ENCODE data around the gene ACOT7.

The ACOT7 gene

DNA sequence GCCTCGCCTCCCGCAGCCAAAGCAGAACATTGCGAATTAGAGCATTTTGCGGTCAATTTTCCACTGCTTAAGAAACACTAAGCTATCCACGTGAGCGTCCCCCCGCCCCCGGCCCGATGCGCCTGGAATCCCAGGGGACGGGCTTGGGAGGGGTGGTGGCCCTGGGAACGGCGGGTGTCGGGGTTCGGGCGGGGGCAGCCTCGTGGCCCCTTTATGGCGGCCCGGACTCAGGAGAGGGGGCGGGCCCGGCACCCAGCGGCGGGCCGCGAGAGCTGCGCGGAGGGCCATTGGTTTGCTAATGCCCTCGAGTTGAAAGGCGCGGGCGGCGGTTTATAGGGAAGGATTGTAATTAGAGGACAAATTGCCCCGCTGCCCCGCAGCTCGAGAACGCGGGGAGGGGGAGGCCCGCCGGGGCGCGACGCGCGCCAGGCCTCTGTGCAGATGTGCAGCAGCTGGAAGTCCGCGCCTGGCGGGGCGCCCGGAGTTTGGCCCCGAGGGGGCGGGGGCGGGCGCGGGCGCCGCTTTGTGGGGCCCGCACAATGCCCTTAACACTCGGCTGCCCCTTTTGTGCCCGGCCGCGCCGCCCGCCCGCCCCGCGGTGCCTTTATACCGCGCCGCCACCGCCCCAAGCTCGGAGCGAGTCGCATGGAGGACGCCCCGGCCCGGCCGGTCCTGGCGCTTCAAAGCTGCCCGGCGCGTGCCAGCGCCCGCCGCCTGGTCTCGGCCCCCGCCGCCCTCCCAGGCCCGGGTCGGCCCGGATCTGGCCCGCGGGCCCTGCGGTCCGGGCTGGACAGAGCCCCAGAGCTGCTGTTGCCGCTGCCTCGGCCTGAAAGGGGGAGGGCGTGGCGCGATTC lies 151.5 kb downstream of the ACOT7 start:
- Histone ChIP-seq H3K27ac (ENCODE audit: low read depth, low read length) (no peak overlapping the region), H3K36me3 (ENCODE audit: low read length) (no peaks in the 10 kb centered on the region), H3K4me2 (ENCODE audit: low read depth, low read length, poor library complexity, severe bottlenecking) (no peak overlapping the region), H3K9me3 (ENCODE audit: insufficient read depth, low read length) (no peaks in the 10 kb centered on the region), H3F3A (ENCODE audit: insufficient read depth) (no peaks in the 10 kb centered on the region), H4K20me1 (ENCODE audit: low read depth, low read length) (no peaks in the 10 kb centered on the region), H2AFZ (ENCODE audit: low read depth, low read length, severe bottlenecking) (no peak overlapping the region), H3K9me2 (replicated peaks; ENCODE audit: insufficient read depth, low read length) (no peaks in the 10 kb centered on the region), H3K27me3 (ENCODE audit: low read length) (no peaks in the 10 kb centered on the region), H3K9ac (ENCODE audit: low read length) (no peak overlapping the region), H3K79me2 (ENCODE audit: insufficient read depth, low read length) (no peaks in the 10 kb centered on the region), H3K4me3 (ENCODE audit: insufficient read depth, low read length, poor library complexity, severe bottlenecking) (no peak overlapping the region)
- TF ChIP-seq, protein P1, sequence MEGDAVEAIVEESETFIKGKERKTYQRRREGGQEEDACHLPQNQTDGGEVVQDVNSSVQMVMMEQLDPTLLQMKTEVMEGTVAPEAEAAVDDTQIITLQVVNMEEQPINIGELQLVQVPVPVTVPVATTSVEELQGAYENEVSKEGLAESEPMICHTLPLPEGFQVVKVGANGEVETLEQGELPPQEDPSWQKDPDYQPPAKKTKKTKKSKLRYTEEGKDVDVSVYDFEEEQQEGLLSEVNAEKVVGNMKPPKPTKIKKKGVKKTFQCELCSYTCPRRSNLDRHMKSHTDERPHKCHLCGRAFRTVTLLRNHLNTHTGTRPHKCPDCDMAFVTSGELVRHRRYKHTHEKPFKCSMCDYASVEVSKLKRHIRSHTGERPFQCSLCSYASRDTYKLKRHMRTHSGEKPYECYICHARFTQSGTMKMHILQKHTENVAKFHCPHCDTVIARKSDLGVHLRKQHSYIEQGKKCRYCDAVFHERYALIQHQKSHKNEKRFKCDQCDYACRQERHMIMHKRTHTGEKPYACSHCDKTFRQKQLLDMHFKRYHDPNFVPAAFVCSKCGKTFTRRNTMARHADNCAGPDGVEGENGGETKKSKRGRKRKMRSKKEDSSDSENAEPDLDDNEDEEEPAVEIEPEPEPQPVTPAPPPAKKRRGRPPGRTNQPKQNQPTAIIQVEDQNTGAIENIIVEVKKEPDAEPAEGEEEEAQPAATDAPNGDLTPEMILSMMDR (IDR thresholded peaks at IDR 0.05; ENCODE audit: insufficient read depth, low read length, poor library complexity, severe bottlenecking) = no peak
- 0 out of 2 replicates have a peak, but pooled peaks have one; percentile 32 for TF ChIP-seq EZH2phosphoT487 (conservative IDR thresholded peaks at IDR 0.05; ENCODE audit: low read length)

DNA sequence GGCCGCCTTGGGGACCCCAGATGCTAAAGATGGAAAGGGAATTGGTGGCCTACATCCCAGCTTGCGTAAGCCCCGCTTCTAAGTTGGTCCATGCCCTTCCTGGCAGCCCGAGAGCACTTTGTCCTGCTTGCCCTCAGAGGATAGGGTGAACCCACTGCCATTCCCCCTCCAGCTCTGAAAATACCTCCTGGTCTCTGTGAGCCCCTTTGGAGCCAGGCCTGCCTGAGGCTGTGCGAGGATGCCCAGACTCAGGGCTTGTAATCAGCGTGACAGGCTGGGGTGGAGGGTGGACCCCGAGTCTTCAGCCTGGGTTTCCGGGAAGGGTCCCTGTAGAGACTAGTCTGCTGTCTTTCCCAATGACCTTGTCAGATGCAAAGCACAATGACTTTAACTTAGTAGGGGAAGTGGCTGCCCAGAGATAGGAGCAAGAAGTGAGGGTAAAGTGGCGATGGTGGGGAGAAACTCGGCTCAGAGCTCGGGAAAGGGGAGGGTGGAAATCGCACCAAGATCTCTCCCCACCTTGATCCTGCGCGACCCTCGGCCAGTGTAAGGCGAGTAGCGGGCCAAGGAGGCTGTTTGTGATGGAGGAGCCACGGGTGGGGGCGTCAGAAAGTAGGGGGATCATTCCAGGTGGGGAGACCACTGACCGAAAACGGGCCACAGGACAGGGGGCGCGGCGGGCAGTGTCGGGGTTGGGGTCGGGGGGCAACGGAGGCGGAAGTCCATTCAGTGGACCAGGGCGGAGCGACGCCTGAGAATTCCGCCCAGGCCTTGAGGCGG lies 152.3 kb downstream of the ACOT7 start:
- H3K27ac ChIP-seq (ENCODE audit: low read depth, low read length) = no peak overlapping the region
- TF ChIP-seq, protein P1 (IDR thresholded peaks at IDR 0.05; ENCODE audit: insufficient read depth, low read length, poor library complexity, severe bottlenecking) = no peak
- TF ChIP-seq EZH2phosphoT487 (conservative IDR thresholded peaks at IDR 0.05; ENCODE audit: low read length) = no peak
- H4K20me1 ChIP-seq (ENCODE audit: low read depth, low read length) = no peaks in the 10 kb centered on the region
- H3K4me2 ChIP-seq (ENCODE audit: low read depth, low read length, poor library complexity, severe bottlenecking) = no peak overlapping the region
- H3K79me2 ChIP-seq (ENCODE audit: insufficient read depth, low read length) = no peaks in the 10 kb centered on the region
- H3K9me2 ChIP-seq (replicated peaks; ENCODE audit: insufficient read depth, low read length) = no peaks in the 10 kb centered on the region
- H3K9ac ChIP-seq (ENCODE audit: low read length) = no peak overlapping the region
- H3F3A ChIP-seq (ENCODE audit: insufficient read depth) = no peaks in the 10 kb centered on the region
- H3K36me3 ChIP-seq (ENCODE audit: low read length) = no peaks in the 10 kb centered on the region
- no peak overlapping the region for H2AFZ ChIP-seq (ENCODE audit: low read depth, low read length, severe bottlenecking)
- no peaks in the 10 kb centered on the region for H3K9me3 ChIP-seq (ENCODE audit: insufficient read depth, low read length)
- no peaks in the 10 kb centered on the region for H3K27me3 ChIP-seq (ENCODE audit: low read length)
- no peak overlapping the region for H3K4me3 ChIP-seq (ENCODE audit: insufficient read depth, low read length, poor library complexity, severe bottlenecking)

DNA sequence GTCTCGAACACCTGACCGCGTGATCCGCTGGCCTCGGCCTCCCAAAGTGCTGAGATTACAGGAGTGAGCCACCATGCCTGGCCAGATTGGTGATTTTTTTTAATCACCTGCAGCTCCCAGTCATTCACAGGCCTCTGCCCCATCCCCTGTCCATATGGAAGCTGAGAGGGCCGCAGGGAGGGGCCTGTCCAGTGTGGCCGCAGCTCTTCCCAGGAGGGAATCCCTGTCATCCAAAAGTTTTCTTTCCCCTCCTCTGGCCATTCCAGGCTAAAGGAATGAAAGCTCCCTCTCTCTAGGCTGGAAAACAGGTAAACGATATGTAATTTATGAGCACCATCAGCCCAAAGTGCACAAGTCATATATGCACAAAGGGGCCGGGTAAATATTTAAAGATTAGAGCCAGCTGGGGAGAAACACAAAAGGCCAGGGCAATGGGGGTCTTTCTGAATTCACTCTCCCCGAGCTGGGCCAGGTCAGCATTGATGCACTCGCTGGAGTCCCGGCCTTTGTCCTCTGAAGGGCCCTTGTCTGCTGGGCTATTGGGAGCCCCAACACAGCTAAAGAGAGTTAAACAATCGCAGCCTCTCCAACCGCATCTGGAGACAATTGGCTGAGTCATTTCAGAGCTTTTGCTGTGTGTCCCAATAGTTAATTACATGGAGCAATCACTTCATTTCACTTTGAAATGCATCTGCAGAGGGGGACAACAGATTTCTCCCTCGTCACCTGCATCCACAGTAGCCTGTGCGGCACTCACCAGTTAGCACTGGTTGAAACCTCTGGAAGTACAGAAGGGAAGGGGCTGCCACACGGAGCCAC lies 153.4 kb downstream of the ACOT7 start:
- H3K4me2 ChIP-seq (ENCODE audit: low read depth, low read length, poor library complexity, severe bottlenecking) = no peak overlapping the region
- H3F3A ChIP-seq (ENCODE audit: insufficient read depth) = no peaks in the 10 kb centered on the region
- peaks cover 3% of the 10 kb centered on the region for H3K79me2 ChIP-seq (ENCODE audit: insufficient read depth, low read length)
- H3K36me3 ChIP-seq (ENCODE audit: low read length) = no peaks in the 10 kb centered on the region
- no peak overlapping the region for H2AFZ ChIP-seq (ENCODE audit: low read depth, low read length, severe bottlenecking)
- H3K9me2 ChIP-seq (replicated peaks; ENCODE audit: insufficient read depth, low read length) = no peaks in the 10 kb centered on the region
- no peak for TF ChIP-seq EZH2phosphoT487 (conservative IDR thresholded peaks at IDR 0.05; ENCODE audit: low read length)
- TF ChIP-seq, protein P1 (IDR thresholded peaks at IDR 0.05; ENCODE audit: insufficient read depth, low read length, poor library complexity, severe bottlenecking) = no peak
- H3K9me3 ChIP-seq (ENCODE audit: insufficient read depth, low read length) = no peaks in the 10 kb centered on the region
- H3K27ac ChIP-seq (ENCODE audit: low read depth, low read length) = no peak overlapping the region
- H3K4me3 ChIP-seq (ENCODE audit: insufficient read depth, low read length, poor library complexity, severe bottlenecking) = no peak overlapping the region
- no peak overlapping the region for H3K9ac ChIP-seq (ENCODE audit: low read length)
- H4K20me1 ChIP-seq (ENCODE audit: low read depth, low read length) = no peaks in the 10 kb centered on the region
- no peaks in the 10 kb centered on the region for H3K27me3 ChIP-seq (ENCODE audit: low read length)

Data from SU-DHL-6 (cell line).